Gastrocnemius medialis (tissue), 4 donors: Measurements from ENCODE around the gene DCAF4. TPM values are rescaled to one million over a fixed set of nuclear protein-coding genes. Genes with fewer than 3 reads are reported as not detected.
"Not testable (repeated sequence)": the region's sequence is repeated elsewhere in the genome, so short reads cannot be mapped to it uniquely, and the experiment has no call there.

Source experiments
- ATAC-seq, 2 donors: fragments of 150-250 bp; one replicate each; pipeline ENCODE4 v1.9.1; 2016
- DNase-seq, 2 donors: peaks; one replicate each; pipeline ENCODE4 v3.0.0-alpha.2; 2019
- H3K27ac ChIP-seq, 4 donors: fragments of 200-600 bp; sonication (generic); 1 replicate in 1 of 4; 2 replicates in 3 of 4; pipeline ENCODE4 v1.5.1; 2016 to 2018; ENCODE audit warnings: mild to moderate bottlenecking in 2 of 4, moderate library complexity in 1 of 4
- H3K27me3 ChIP-seq, 3 donors: fragments of 200-600 bp; sonication (generic) in 2 of 3; 1 replicate in 1 of 3; 2 replicates in 2 of 3; pipeline versions ENCODE4 v1.5.1 to v1.6.0; 2016 to 2019; ENCODE audit warnings: mild to moderate bottlenecking in 1 of 3, moderate library complexity in 1 of 3
- H3K36me3 ChIP-seq, 2 donors: fragments of 200-600 bp; sonication (generic) in 1 of 2; one replicate each; pipeline ENCODE4 v1.5.1; 2017 to 2018
- H3K4me1 ChIP-seq, 2 donors: fragments of 200-600 bp; sonication (generic) in 1 of 2; one replicate each; pipeline ENCODE4 v1.5.1; 2016 to 2017; ENCODE audit warnings: mild to moderate bottlenecking in 2 of 2
- H3K4me3 ChIP-seq, 4 donors: fragments of 200-600 bp; sonication (generic) in 3 of 4; 1 replicate in 1 of 4; 2 replicates in 3 of 4; pipeline ENCODE4 v1.5.1; 2016 to 2019; ENCODE audit warnings: mild to moderate bottlenecking in 2 of 4
- H3K9me3 ChIP-seq, 3 donors: fragments of 200-600 bp; sonication (generic) in 2 of 3; 1 replicate in 1 of 3; 2 replicates in 2 of 3; pipeline ENCODE4 v1.5.1; 2016 to 2019
- POLR2A ChIP-seq, 2 donors: fragments of 450-650 bp; IDR thresholded peaks; one replicate each; pipeline ENCODE4 v1.6.1; 2017; ENCODE audit warnings: antibody characterized with exemption in 2 of 2, mild to moderate bottlenecking in 2 of 2, moderate library complexity in 2 of 2
- in situ Hi-C, 4 donors: fragments of 200-750 bp; cut with MboI; loops; one replicate each; pipeline versions ENCODE4 v1.15.0 to v1.8.0; 2017; ENCODE audit warnings: low sequenced_read_pairs in 4 of 4
- intact Hi-C: fragments of 100-400 bp; cut with DNase I; formaldehyde crosslinking; loops from one replicate; pipeline ENCODE4 v1.15.1; 2023; ENCODE audit warnings: low total_unique reads
- total RNA-seq, 4 donors: library from RNA; depleted of rRNA; stranded (reverse); fragments of >200 nt; gene quantifications; one replicate each; pipeline versions ENCODE4 v1.1.0 to v1.2.3, GENCODE V29; 2016
- TF ChIP-seq, protein P1 (sequence below), 5 experiments: fragments of 450-650 bp in 3 of 5; fragments of 200-600 bp in 2 of 5; sonication (generic) in 2 of 5; IDR thresholded peaks in 4 of 5; conservative IDR thresholded peaks in 1 of 5; 1 replicate in 4 of 5; 2 replicates in 1 of 5; pipeline ENCODE4 v1.5.1; 2016 to 2019; ENCODE audit warnings: antibody characterized with exemption in 5 of 5, mild to moderate bottlenecking in 3 of 5, moderate library complexity in 3 of 5

Gene DCAF4
- total RNA-seq, 4 donors from 2014 or later, result 13.9 to 38.3 (median 25.7) TPM

DNA sequence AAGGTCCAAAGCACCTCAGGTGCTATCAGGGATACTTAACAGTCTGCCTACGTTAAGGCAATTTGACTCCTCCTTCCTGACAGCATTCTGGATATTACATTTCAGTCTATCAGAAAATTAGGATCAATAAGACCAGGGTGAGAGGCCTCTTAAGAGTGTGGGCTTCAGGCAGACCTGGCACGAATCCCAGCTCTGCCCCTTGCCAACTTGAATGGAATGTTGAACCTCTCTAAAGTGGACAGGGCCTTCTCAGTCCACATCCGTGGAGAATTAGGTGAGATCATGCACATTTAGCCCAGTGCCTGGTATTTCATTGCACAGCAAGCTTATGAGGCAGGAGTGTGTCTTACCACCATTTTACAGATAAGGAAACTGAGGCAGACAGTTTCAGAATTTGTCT is 25.9 kb downstream of the DCAF4 start:
- intact Hi-C loops (no loop called here), in situ Hi-C loops (no loop called here)
- Histone ChIP-seq H3K27ac (no peak overlapping the region), H3K4me3 (no peak overlapping the region), H3K4me1 (no peaks in the 10 kb centered on the region), H3K9me3 (no peaks in the 10 kb centered on the region), H3K36me3 (peaks cover 0 to 45% of the 10 kb centered on the region in 2 donors), H3K27me3 (no peaks in the 10 kb centered on the region)
- ATAC-seq (no peak), DNase-seq (no peak)
- no peak for TF ChIP-seq POLR2A (IDR thresholded peaks at IDR 0.05)
- TF ChIP-seq, protein P1, sequence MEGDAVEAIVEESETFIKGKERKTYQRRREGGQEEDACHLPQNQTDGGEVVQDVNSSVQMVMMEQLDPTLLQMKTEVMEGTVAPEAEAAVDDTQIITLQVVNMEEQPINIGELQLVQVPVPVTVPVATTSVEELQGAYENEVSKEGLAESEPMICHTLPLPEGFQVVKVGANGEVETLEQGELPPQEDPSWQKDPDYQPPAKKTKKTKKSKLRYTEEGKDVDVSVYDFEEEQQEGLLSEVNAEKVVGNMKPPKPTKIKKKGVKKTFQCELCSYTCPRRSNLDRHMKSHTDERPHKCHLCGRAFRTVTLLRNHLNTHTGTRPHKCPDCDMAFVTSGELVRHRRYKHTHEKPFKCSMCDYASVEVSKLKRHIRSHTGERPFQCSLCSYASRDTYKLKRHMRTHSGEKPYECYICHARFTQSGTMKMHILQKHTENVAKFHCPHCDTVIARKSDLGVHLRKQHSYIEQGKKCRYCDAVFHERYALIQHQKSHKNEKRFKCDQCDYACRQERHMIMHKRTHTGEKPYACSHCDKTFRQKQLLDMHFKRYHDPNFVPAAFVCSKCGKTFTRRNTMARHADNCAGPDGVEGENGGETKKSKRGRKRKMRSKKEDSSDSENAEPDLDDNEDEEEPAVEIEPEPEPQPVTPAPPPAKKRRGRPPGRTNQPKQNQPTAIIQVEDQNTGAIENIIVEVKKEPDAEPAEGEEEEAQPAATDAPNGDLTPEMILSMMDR (IDR thresholded peaks at IDR 0.05 in 4 of 5, conservative IDR thresholded peaks at IDR 0.05 in 1 of 5), result no peak

DNA sequence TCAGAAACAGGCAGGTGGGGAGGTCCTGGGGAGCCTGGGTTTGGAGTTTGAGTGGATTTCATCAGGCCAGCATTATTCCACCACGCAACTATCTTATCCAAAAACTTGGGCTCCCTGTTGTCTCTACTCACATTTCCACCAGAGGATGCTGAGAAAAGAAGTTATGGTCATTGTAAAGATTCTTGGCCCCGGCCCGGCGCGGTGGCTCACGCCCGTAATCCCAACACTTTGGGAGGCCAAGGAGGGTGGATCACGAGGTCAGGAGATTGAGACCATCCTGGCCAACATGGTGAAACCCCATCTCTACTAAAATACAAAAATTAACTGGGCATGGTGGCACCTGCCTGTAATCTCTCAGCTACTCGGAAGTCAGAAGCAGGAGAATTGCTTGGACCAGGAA is 30.5 kb downstream of the DCAF4 start:
- in situ Hi-C loops, result not testable (repeated sequence)
- peaks cover 0 to 74% of the 10 kb centered on the region in 2 donors for H3K36me3 ChIP-seq

DNA sequence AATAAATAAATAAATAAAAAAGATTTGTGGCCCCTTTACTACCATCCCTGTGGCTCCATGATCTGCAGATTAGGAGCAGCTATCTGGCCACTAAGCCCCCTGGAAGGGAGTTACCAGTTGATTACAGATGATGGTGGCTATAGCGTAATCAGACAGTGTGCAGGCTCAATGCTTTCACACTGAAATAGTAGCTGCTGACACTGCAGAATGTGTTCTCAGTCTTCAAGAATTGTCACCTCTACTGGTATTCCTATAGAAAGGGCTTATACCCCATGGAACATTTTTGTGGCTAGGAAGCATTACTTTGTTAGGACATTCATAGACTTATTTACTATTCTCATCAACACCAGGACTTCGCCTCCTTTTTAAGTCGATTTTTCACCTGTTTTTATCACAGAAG is 30.9 kb downstream of the DCAF4 start:
- ATAC-seq (no peak), DNase-seq (no peak)
- no peak overlapping the region for H3K4me3 ChIP-seq
- H3K27me3 ChIP-seq, result no peaks in the 10 kb centered on the region
- in situ Hi-C loops (no loop called here), intact Hi-C loops (no loop called here)
- no peak for TF ChIP-seq POLR2A (IDR thresholded peaks at IDR 0.05)
- no peaks in the 10 kb centered on the region for H3K9me3 ChIP-seq
- no peaks in the 10 kb centered on the region for H3K4me1 ChIP-seq
- H3K27ac ChIP-seq, result no peak overlapping the region
- peaks cover 0 to 69% of the 10 kb centered on the region in 2 donors for H3K36me3 ChIP-seq

More for the DNA sequence above, 30.5 kb downstream of the DCAF4 start:
- DNase-seq, ATAC-seq, H3K27me3 ChIP-seq, H3K9me3 ChIP-seq, H3K4me3 ChIP-seq, H3K4me1 ChIP-seq, intact Hi-C loops, H3K27ac ChIP-seq: not testable (repeated sequence)

DNA sequence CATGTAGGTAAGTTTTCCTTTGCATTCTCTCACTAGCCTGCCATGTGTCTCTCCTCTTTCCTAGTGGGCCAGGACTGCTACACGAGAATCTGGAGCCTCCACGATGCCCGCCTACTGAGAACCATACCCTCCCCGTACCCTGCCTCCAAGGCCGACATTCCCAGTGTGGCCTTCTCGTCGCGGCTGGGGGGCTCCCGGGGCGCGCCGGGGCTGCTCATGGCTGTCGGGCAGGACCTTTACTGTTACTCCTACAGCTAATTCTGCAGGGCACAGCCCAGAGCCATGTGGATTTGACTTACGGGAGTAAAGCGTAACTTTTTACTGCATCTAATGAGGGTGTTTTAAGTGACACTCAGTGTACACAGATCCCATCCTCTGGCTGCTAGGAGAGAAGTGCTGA is 32.3 kb downstream of the DCAF4 start:
- H3K36me3 ChIP-seq, result peaks cover 0 to 64% of the 10 kb centered on the region in 2 donors
- in situ Hi-C loops, result no loop called here

DNA sequence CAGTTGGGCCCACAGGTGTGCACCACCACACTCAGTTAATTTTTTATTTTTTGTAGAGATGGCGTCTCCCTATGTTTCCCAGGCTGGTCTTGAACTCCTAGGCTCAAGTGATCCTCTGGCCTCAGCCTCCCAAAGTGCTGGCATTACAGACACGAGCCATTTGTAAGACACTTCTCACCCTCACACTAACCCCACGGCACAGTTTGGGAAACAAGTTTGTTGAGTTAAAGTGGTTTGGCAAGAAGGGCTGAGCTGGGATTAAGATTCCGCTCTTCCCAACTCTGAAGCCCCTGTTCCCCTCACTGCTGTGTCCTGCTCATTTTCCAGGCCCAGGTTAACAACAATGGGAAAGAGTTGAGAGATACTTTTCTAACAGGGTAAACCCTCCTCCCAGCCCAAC is 34.8 kb downstream of the DCAF4 start:
- in situ Hi-C loops, intact Hi-C loops, DNase-seq, ATAC-seq, H3K27me3 ChIP-seq, H3K4me1 ChIP-seq, H3K9me3 ChIP-seq, H3K4me3 ChIP-seq, H3K27ac ChIP-seq: not testable (repeated sequence)
- peaks cover 0 to 48% of the 10 kb centered on the region in 2 donors for H3K36me3 ChIP-seq

More for the DNA sequence above, 32.3 kb downstream of the DCAF4 start:
- ATAC-seq (no peak), DNase-seq (no peak)
- no peak overlapping the region for H3K4me3 ChIP-seq
- H3K27ac ChIP-seq, result no peak overlapping the region
- intact Hi-C loops, result no loop called here
- no peaks in the 10 kb centered on the region for H3K4me1 ChIP-seq
- H3K27me3 ChIP-seq, result no peaks in the 10 kb centered on the region
- H3K9me3 ChIP-seq, result no peaks in the 10 kb centered on the region
- TF ChIP-seq POLR2A (IDR thresholded peaks at IDR 0.05), result no peak
- TF ChIP-seq, protein P1 (IDR thresholded peaks at IDR 0.05 in 4 of 5, conservative IDR thresholded peaks at IDR 0.05 in 1 of 5), result no peak

DNA sequence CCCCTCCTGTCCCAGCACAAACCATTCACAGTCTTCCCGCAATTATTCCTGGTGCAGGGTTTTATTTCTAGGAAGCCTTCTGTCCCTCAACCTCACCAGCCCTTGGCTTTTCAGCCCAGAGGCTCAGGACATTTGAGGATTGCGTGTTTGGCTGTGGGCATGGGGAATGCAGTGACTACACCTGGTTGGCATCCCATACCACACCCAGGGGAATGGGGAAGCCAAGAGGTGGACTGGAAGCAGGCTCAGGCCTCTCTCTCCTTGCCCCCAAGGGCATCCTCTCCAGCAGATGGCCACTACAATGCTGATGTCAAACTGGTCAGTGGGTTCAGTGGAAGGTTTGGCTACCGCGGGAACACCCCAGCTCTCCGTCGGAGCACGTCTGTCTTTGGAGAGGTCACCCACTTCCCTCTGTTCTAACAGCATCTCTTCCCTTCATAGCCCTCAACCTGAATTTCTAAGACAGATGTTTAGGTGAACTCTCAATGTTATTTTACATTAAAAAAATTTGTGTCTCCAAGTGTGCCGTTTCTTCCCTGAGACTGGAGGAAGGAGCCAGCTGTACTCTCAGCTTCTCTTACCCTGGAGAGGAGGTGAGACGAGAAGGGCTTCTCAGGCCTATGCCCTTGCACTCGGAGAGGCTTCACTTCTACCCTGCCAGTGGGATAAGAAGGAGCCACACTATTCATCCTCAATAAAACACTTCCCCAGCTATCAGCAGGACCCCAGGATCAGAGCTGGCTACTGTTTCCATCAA is 35.5 kb downstream of the DCAF4 start:
- DNase-seq (no peak), ATAC-seq (no peak)
- no peak overlapping the region for H3K4me3 ChIP-seq
- in situ Hi-C loops (no loop called here), intact Hi-C loops (no loop called here)
- no peak overlapping the region for H3K27ac ChIP-seq
- TF ChIP-seq, protein P1 (IDR thresholded peaks at IDR 0.05 in 4 of 5, conservative IDR thresholded peaks at IDR 0.05 in 1 of 5), result no peak
- TF ChIP-seq POLR2A (IDR thresholded peaks at IDR 0.05), result no peak
- no peaks in the 10 kb centered on the region for H3K4me1 ChIP-seq
- H3K36me3 ChIP-seq, result peaks cover 0 to 42% of the 10 kb centered on the region in 2 donors
- H3K27me3 ChIP-seq, result no peaks in the 10 kb centered on the region
- no peaks in the 10 kb centered on the region for H3K9me3 ChIP-seq

DNA sequence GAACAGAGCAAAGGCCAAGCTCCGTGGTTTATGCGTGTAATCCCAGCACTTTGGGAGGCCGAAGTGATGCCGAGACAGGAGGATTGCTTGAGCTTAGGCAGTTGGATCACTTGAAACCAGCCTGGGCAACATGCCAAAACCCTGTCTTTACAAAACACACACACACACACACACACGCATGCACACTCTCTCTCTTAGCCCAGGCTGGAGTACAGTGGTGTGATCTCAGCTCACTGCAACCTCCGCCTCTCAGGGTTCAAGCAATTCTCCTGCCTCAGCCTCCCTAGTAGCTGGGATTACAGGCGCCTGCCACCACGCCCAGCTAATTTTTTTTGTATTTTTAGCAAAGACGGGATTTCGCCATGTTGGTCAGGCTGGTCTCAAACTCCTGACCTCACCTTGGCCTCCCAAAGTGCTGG is 36.1 kb downstream of the DCAF4 start:
- in situ Hi-C loops, H3K27me3 ChIP-seq, H3K9me3 ChIP-seq, H3K27ac ChIP-seq, H3K4me1 ChIP-seq, intact Hi-C loops, ATAC-seq, H3K4me3 ChIP-seq, DNase-seq: not testable (repeated sequence)
- H3K36me3 ChIP-seq, result peaks cover 0 to 36% of the 10 kb centered on the region in 2 donors
